Bronchial epithelial cell (primary cell): Measurements from ENCODE around the gene DLGAP1. TPM values are rescaled to one million over a fixed set of nuclear protein-coding genes. Genes with fewer than 3 reads are reported as not detected.
A peak's percentile ranks its signal among the peaks of the same experiment; 100 is the strongest.

Experiments
- DNase-seq: peaks from one replicate; pipeline ENCODE4 v3.0.0-alpha.2; 2010; ENCODE audit warnings: low read depth
- FAIRE-seq: peaks from 2 replicates; lab custom pipeline; 2011; peaks lifted over from hg19 to GRCh38; lab: Jason Lieb, UNC
- H3K27me3 ChIP-seq: 2 replicates; pipeline ENCODE4 v1.5.1; 2011; ENCODE audit warnings: low read length; ENCODE audit not compliant: control insufficient read depth, insufficient read depth
- H3K36me3 ChIP-seq: 2 replicates; pipeline ENCODE4 v1.5.1; 2011; ENCODE audit warnings: low read length; ENCODE audit not compliant: control insufficient read depth, insufficient read depth
- H3K4me3 ChIP-seq: 2 replicates; pipeline ENCODE4 v1.5.1; 2011; ENCODE audit warnings: mild to moderate bottlenecking, low read depth, low read length, control low read depth
- total RNA-seq: library from RNA; depleted of rRNA; stranded (reverse); fragments of >200 nt; gene quantifications from 2 replicates; pipeline ENCODE4 v1.2.1, GENCODE V29; 2014
- TF ChIP-seq, protein P1 (sequence below): IDR thresholded peaks from 2 replicates; pipeline ENCODE4 v1.5.1; 2011; ENCODE audit warnings: mild to moderate bottlenecking, moderate library complexity, low read length, control low read depth, inconsistent platforms; ENCODE audit not compliant: insufficient read depth, severe bottlenecking

The DLGAP1 gene
- total RNA-seq, 1 donor from 2014 or later = not detected

DNA sequence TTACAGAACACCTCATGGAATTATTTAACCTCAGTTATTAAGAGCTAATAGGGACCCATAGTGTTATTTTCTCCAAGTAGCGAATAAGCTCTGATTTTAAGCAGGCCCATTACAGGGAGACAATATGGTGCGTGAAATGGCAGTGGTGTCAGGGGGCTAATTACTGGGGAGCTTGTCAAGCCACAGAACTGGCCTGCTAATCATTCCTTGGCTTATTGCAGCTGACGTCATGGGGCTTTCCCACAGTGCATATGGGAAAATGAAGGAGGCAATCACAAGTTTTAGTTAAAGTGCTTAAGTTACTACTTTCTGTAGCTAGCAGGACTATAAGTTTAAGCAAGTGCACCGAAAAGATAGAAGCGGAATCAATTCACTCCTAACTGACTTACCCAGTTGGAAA lies 742.6 kb downstream of the DLGAP1 start:
- DNase-seq = no peak
- TF ChIP-seq, protein P1, sequence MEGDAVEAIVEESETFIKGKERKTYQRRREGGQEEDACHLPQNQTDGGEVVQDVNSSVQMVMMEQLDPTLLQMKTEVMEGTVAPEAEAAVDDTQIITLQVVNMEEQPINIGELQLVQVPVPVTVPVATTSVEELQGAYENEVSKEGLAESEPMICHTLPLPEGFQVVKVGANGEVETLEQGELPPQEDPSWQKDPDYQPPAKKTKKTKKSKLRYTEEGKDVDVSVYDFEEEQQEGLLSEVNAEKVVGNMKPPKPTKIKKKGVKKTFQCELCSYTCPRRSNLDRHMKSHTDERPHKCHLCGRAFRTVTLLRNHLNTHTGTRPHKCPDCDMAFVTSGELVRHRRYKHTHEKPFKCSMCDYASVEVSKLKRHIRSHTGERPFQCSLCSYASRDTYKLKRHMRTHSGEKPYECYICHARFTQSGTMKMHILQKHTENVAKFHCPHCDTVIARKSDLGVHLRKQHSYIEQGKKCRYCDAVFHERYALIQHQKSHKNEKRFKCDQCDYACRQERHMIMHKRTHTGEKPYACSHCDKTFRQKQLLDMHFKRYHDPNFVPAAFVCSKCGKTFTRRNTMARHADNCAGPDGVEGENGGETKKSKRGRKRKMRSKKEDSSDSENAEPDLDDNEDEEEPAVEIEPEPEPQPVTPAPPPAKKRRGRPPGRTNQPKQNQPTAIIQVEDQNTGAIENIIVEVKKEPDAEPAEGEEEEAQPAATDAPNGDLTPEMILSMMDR = no peak

GRCh38 chr18:3710712-3711301 lies 744.3 kb downstream of the DLGAP1 start:
- no peak overlapping the region for H3K4me3 ChIP-seq
- TF ChIP-seq, protein P1 = no peak
- peak; percentile 46 for DNase-seq
- no peaks in the 10 kb centered on the region for H3K27me3 ChIP-seq
- FAIRE-seq = no peak
- H3K36me3 ChIP-seq = no peaks in the 10 kb centered on the region

More for the DNA sequence above, 742.6 kb downstream of the DLGAP1 start:
- no peak for FAIRE-seq
- no peaks in the 10 kb centered on the region for H3K36me3 ChIP-seq
- H3K27me3 ChIP-seq = no peaks in the 10 kb centered on the region
- H3K4me3 ChIP-seq = no peak overlapping the region

DNA sequence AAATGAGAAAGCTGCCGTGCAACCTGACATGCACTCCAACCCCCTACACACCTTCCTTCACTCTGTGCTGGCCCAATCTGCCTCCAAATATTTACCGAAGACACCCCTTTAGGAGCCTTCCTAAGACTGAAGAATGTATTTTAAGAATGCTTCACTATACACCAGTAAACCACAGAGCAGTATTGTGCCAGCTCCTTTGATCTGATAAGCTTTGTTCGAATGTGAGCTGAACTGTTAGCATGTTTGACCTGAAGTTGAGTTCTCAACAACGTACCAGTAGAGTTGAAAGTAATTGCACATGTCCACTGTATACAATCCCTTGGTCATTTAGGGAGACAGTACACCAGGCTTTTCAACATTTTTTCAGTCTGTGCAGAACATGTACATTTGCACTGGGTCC lies 745.9 kb downstream of the DLGAP1 start:
- no peak for FAIRE-seq
- Histone ChIP-seq H3K36me3 (no peaks in the 10 kb centered on the region), H3K27me3 (no peaks in the 10 kb centered on the region), H3K4me3 (no peak overlapping the region)
- TF ChIP-seq, protein P1 = no peak
- DNase-seq = no peak

DNA sequence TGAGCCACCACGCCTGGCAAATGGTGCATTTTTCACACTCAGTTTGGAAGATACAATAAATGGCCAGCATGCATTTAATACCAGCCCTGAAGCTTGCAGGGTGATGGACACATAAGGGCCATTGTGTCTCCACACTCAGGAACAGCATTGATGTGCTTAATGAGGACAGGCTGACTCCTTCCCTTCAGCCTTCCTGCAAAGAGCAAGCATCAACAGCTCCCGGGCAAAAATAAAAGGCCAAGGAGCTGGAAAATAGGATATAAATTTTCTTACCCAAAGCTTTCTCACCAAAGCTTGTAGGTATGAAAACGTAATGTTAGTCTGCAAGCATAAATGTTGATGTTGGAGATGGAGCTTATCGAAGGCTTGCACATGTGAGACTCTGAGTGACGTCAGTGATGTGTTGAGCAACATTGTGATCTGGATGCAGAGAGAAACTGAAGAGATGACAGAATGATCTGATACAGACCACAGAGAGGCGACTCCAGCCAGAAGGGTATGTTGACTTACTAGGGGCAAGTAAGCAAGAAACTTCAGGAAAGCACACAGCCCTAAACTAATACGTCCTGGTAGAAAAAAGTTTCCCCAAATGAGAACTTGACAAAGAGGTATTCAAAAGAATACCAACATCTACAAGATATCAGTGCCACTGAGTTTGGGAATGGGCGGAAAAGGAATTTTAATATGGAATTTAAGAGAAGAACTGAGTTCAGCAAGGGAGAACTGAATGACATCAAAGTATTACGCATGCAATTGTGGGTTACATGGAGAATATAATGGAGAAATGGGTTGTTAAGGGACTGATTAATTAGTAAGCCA lies 748.6 kb downstream of the DLGAP1 start:
- H3K27me3 ChIP-seq = peaks cover 1% of the 10 kb centered on the region
- FAIRE-seq = no peak
- H3K4me3 ChIP-seq = no peak overlapping the region
- H3K36me3 ChIP-seq = no peaks in the 10 kb centered on the region
- DNase-seq = no peak
- TF ChIP-seq, protein P1 = no peak

DNA sequence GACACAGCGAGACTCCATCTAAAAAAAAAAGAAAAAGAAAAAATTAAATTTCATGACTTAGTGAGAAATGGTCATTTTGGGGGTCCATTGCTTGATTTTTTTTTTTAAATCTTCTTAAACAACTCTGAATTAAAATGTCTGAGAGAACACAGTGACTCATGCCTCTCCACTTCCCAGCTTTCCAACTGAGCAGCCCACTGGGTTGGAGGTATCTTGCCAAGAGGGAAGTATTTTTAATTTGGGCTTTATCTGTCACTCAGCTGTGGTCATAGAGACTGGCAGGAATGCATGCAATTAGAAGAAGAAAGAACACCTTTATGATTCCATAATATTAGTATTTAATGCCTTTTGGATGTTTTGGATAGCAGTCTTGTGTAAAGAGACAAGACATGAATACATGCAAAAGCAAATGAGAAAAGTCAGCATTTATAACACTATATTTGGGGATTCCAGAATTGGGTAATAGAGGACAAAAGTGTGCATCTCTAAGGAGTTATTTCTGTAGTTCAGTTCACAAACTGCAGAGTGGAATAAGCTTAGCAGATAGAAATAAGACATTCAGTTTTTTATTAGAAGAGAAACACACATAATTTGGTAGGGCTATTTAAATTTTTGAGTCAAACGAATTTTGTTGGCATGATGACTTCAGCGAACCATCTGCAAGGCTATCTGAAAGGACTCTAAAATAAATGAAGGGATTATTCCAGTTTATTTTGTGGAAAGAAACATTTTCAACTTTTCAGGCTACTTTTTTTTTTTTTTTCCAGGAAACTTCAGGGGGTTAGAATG lies 750.4 kb downstream of the DLGAP1 start:
- Histone ChIP-seq H3K4me3 (no peak overlapping the region), H3K27me3 (peaks cover 1% of the 10 kb centered on the region), H3K36me3 (no peaks in the 10 kb centered on the region)
- DNase-seq = no peak
- TF ChIP-seq, protein P1 = no peak
- no peak for FAIRE-seq
